C4-2B (cell line): Measurements from ENCODE around the gene PRR30.

ENCODE experiments used
- ZFX ChIP-seq: fragments of 450-650 bp; IDR thresholded peaks from 2 replicates; pipeline ENCODE4 v1.6.1; 2017
- TF ChIP-seq, protein P1 (sequence below): fragments of 450-650 bp; conservative IDR thresholded peaks from 2 replicates; pipeline ENCODE4 v1.5.1; 2017; ENCODE audit warnings: mild to moderate bottlenecking

DNA sequence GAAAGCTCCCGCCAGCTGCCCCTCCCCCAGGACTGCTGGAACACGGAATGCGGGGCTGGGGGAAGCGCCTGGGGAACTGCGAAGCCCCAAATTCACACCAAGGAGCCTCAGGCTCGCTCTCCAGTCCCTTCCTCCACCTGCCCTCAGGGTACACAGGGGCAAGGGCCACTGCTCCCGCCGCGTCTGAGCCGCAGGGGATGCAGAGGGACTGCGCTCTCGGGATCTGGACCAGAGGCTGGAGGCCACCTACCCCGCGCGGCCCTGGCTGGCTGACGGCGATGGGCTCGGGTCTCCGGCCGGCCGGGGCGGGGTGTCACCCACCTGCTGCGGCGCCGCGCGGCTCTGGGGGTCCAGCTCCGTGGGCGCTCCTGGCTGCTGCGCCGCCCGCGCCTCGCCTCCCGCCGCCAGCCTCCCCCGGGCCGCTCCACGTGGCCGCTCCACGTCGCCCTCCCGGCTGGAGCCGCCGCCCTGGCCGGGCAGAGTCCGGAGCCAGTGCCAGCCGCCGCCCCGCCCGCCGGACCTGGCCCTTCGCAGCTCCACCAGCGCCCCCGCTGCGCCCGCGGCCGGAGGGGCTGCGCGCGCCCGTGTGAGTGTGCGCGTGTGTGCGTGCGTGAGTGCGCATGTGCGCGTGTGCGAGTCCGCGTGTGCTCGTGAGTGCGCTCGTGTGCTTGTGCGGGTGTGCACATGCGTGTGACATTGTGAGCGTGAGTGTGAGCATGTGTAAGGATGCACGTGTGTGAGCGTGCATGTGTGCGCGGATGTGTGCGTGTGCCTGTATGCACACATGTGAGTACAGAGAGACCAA, 20.5 kb downstream of the PRR30 start, which contains the start of gene CGREF1:
- TF ChIP-seq, protein P1, sequence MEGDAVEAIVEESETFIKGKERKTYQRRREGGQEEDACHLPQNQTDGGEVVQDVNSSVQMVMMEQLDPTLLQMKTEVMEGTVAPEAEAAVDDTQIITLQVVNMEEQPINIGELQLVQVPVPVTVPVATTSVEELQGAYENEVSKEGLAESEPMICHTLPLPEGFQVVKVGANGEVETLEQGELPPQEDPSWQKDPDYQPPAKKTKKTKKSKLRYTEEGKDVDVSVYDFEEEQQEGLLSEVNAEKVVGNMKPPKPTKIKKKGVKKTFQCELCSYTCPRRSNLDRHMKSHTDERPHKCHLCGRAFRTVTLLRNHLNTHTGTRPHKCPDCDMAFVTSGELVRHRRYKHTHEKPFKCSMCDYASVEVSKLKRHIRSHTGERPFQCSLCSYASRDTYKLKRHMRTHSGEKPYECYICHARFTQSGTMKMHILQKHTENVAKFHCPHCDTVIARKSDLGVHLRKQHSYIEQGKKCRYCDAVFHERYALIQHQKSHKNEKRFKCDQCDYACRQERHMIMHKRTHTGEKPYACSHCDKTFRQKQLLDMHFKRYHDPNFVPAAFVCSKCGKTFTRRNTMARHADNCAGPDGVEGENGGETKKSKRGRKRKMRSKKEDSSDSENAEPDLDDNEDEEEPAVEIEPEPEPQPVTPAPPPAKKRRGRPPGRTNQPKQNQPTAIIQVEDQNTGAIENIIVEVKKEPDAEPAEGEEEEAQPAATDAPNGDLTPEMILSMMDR = no peak
- TF ChIP-seq ZFX = peak; percentile 61
